HuH-7 (cell line): ENCODE data around the gene TRIM46.

ENCODE experiments used
- DNase-seq: peaks from one replicate; pipeline ENCODE4 v3.0.0; 2011; ENCODE audit warnings: low spot score

Gene TRIM46

GRCh38 chr1:155172732-155173477 lies 744 bp upstream of the TRIM46 start, which contains the start of gene KRTCAP2:
Gene KRTCAP2 (minus strand): TSS chr1:155173304. CDS start chr1:155173224, 80 bp downstream.
- DNase-seq: peak; percentile 99

GRCh38 chr1:155174324-155175280 lies 953 bp downstream of the TRIM46 start:
- no peak for DNase-seq

- no peak for DNase-seq
These were observed 1.8 kb downstream of the TRIM46 start for GRCh38 chr1:155175281-155175926.

- no peak for DNase-seq
These were observed 2.3 kb downstream of the TRIM46 start for GRCh38 chr1:155175927-155176371.

DNA sequence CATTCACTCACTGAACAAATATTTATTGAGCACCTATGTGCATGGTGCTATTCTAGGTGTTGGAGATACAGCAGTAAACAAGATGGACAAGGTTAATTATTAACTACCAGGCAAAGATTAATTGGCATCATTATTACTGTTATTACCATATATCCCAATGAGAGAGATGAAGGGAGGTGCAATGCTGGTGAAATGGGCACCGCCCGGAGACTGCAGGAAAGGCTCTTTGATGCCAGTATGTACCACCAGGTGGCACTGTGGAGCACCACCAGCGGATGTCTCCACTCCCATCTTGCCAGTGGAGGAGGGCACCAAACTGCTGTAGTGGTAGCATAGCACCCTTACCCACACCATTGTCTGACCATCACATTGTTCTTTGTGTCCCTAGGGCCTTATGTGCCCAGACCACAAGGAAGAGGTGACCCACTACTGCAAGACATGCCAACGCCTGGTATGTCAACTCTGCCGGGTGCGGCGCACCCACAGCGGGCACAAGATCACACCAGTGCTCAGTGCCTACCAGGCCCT lies 3.0 kb downstream of the TRIM46 start:
- peak; percentile 99 for DNase-seq

DNA sequence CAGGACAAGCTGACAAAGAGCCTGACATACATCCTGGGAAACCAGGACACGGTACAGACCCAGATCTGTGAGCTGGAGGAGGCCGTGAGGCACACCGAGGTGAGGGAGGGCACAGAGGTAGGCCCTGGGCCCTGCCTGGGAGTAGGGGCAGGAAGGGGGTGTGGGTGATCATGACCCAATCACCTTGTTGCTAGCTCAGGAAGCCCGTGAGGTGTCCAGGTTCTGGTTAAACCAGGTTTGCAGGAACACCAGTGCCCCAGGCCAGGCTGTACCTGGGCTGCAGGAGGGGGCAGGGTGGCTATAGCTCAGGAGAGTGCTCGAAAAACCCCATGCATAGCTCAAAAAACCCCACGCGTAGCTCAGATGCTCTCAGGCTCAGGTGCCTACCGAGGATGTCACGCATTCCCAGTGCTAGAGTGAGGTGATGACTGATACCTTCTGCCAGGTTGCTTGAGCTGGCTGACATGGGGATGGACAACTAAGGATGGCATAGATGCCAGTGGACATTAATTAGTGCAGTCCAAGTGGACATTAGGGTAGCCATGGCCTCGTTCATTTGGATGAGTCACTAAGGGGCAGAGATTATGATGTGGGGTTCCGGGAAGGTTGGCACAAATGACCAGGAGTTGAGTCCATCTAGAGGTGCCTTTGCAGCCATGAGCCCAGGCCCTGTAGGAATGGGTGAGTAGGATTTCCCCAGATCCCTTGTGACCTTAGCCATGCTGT lies 3.7 kb downstream of the TRIM46 start:
- no peak for DNase-seq

DNA sequence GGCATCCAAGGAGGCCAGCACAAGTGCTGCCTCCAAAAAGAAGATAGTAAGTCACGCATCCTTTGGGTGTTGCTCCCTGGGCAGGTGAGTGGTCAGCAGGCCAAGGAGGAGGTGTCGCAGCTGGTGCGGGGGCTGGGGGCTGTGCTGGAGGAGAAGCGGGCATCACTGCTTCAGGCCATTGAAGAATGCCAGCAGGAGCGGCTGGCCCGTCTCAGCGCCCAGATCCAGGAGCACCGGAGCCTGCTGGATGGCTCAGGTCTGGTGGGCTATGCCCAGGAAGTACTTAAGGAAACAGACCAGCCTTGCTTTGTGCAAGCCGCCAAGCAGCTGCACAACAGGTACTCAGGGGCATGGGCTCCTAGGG lies 4.3 kb downstream of the TRIM46 start:
- DNase-seq: no peak

GRCh38 chr1:155178441-155179111 lies 4.9 kb downstream of the TRIM46 start:
- no peak for DNase-seq

DNA sequence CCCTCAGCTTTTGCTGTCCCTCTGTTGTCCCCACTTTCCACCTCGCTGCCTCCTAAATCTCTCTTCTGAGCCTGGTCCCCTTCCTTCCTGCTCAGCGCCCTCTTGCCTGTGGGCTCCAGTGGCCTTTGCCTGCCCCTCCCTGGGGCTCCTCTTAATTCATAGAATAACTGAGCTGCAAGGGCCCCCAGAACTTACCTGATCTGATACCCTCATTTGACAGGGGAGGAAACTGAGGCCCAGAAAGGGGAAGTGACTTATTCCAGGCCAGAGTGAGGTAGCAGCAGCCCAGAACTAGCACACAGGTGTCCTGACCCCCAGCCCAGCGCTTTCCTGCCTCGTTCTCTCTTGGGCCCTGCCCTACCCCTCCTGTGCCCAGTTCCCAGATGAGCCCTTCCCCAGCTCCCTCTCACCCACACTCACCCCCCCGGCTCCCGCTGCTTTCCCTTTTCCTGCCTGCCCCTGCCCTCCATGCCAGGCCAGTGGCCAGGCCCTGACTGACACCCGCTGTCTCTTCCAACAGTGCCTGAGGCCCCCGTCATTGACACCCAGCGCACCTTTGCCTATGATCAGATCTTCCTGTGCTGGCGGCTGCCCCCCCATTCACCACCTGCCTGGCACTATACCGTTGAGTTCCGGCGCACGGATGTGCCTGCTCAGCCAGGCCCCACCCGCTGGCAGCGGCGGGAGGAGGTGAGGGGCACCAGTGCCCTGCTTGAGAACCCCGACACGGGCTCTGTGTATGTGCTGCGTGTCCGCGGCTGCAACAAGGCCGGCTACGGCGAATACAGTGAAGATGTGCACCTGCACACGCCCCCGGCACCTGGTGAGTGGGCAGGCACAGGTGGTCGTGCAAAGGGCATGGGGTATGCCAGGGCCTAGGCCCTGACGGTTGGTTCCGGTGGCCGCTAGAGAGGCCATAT lies 5.7 kb downstream of the TRIM46 start:
- DNase-seq: no peak

GRCh38 chr1:155181371-155182051 lies 7.9 kb downstream of the TRIM46 start:
- no peak for DNase-seq

- DNase-seq: no peak
These were observed 8.5 kb downstream of the TRIM46 start for GRCh38 chr1:155182052-155182550.

- DNase-seq: no peak
These were observed 10.1 kb downstream of the TRIM46 start for GRCh38 chr1:155183775-155184221.

DNA sequence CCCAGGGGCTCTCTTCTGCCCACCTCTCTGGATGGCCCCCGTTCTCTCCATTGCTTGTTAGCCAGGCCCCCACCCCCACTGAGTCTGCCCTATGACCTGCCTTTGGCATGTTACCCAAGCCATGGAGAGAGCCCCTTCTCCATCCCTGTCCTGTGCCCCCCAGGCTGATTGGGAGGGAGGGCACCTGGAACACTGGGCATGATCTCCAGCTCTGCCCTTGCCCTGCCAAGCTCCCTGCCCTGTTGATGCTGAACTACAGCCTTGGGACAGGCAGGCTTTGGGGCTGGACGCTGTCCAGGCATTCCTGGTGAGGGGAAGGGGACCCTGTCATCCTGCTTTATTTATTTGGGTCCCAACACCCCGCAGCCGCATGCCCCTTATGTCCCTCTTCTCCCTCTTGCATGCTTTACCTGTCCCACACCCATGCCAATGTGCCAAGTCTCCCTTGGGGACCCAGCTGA lies 10.7 kb downstream of the TRIM46 start:
- no peak for DNase-seq

DNA sequence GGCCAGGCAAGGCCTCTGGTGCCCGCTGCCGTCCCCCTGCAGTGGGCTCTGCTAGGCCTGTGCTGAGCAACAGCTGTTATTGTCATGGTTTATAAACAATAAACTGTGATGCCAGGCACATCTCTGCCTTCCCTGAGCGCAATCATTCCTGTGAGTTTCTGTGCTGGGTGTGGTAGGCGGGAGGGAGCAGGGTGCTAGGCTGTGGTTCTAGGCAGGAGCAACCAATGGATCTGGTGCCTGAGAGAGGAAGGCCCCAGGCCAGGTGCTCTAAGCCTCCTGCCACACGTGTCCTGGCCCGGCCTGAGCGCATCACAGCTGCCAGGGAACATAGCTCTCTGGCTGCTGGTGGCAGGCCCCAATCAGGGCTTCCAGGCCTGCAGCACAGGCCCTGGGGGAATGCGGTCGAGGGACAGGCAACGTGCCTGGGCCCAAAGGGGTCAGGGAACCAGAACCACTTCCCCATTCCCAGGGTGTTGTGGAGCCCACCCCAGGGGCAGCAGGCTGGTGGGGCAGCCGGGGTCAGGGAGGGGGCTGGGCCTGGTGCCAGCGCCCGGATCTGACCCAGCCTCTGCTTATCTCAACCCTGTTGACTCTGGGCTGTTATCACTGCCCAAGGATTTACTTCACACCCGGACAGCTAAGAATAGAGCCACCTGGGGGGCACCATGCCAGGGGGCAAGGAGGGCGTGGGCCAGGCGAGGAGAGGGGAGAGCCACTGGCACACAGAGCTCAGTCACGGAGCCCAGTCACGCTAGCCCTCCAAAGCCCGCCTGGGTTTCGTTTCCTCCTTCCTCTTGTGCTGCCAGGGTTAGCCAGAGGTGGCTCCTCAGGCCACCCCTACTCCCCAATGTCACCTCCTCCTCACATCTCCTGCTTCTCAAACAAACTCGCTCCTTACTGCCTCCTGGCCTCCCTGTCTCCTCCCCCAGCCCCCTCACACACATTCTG lies 11.5 kb downstream of the TRIM46 start:
- DNase-seq: no peak

DNA sequence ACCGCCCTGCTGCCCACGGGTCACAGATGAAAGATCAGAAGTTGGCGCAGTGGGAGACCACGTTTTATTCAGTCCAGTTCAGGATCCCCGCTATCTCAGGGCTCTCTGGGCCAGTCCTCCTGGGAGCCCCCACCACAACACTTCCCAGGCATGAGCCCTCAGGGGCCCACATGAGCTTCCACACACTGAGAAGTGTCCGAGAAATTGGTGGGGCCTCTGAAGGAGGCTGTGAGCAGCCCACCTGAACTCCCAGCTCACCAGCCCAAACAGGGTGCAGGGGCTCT lies 12.1 kb downstream of the TRIM46 start:
- no peak for DNase-seq

- DNase-seq: no peak
These were observed 12.6 kb downstream of the TRIM46 start for GRCh38 chr1:155186067-155186793.

- no peak for DNase-seq
These were observed 13.3 kb downstream of the TRIM46 start for GRCh38 chr1:155186794-155187455.
